Measurements from ENCODE around the gene LRRC8D.

LRRC8D gene

DNA sequence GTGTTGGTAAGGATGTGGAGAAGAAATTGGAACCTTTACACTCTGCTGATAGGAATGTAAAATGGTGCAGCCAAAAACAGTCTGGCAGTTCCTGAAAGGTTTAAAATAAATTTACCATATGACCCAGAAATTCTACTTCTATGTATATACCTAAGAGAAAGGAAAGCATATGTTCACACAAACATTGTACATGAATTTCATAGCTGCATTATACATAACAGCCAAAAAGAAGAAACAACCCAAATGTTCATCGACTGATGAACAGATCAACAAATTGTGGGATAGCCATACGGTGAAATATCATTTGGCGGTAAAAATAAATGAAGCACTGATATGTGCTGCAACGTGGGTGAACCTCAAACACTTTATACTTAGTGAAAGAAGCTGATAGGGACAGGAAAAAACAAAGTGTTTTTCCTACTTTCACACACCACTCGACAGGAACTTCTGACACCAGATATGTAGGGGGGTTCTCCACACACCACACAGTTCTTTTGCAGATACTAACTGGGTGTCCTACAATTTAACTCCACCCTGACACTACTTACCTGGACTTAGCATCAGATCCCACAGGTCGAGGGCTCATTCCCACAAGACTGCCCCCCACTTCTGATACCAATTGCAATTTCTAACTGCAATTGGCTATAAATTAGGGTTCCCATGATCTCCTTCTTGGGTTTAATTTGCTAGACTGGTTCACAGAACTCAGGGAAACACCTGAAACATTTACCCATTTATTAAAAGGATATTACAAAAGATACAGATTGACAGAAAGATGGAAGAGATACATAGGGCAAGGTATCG lies 138.2 kb downstream of the LRRC8D start:
- CTCF ChIA-PET: no interaction called here
- POLR2A ChIA-PET: no interaction called here
- TF ChIP-seq ARNT (IDR thresholded peaks at IDR 0.05) (no peak), BHLHE40 (IDR thresholded peaks at IDR 0.05; ENCODE audit: borderline replicate concordance) (no peak), L3MBTL2 (conservative IDR thresholded peaks at IDR 0.05) (no peak), HDGF (IDR thresholded peaks at IDR 0.05; ENCODE audit: borderline replicate concordance) (no peak), TARDBP (IDR thresholded peaks at IDR 0.05) (no peak)
- no peak for DNase-seq (ENCODE audit: extremely low spot score)

DNA sequence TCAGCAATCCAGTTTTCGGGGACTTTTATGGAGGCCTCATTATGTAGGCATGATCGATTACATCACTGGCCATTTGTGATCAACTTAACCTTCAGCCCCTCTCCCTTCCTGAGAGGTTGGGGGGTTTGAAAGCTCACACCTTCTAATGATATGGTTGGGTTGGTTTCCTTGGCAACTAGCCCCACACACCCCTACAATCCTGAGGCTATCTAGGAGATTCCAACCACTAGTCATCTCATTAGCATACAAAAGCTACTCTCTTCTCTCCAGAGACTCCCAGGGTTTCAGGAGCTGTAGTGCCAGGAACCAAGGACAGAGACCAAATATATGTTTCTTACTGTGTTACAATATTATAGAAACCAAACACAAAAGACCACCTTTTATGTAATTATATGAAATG lies 138.9 kb downstream of the LRRC8D start:
- TF ChIP-seq PKNOX1 (IDR thresholded peaks at IDR 0.05): no peak
- TF ChIP-seq SP1 (IDR thresholded peaks at IDR 0.05): no peak
- TF ChIP-seq SUZ12 (IDR thresholded peaks at IDR 0.05): no peak
- TF ChIP-seq FOXM1 (IDR thresholded peaks at IDR 0.05; ENCODE audit: borderline replicate concordance): no peak
- no peak for TF ChIP-seq ELF4 (IDR thresholded peaks at IDR 0.05)
- TF ChIP-seq TARDBP (IDR thresholded peaks at IDR 0.05): no peak
- no peak for TF ChIP-seq FOXK2 (IDR thresholded peaks at IDR 0.05)
- TF ChIP-seq ZNF384 (IDR thresholded peaks at IDR 0.05): no peak
- no peak for TF ChIP-seq L3MBTL2 (conservative IDR thresholded peaks at IDR 0.05)
- no peak for TF ChIP-seq BHLHE40 (IDR thresholded peaks at IDR 0.05; ENCODE audit: borderline replicate concordance)
- TF ChIP-seq CTBP1 (IDR thresholded peaks at IDR 0.05; ENCODE audit: borderline replicate concordance): no peak
- TF ChIP-seq ARNT (IDR thresholded peaks at IDR 0.05): no peak
- no peak for TF ChIP-seq LEF1 (IDR thresholded peaks at IDR 0.05; ENCODE audit: borderline replicate concordance)
- no peak for TF ChIP-seq FOXA1 (IDR thresholded peaks at IDR 0.05)
- TF ChIP-seq HDGF (IDR thresholded peaks at IDR 0.05; ENCODE audit: borderline replicate concordance): no peak
- no peak for TF ChIP-seq NFRKB (IDR thresholded peaks at IDR 0.05)
- DNase-seq (ENCODE audit: extremely low spot score): no peak
- CTCF ChIA-PET: no interaction called here
- POLR2A ChIA-PET: no interaction called here

GRCh38 chr1:89962024-89962741 lies 141.4 kb downstream of the LRRC8D start:
- TF ChIP-seq HDGF (IDR thresholded peaks at IDR 0.05; ENCODE audit: borderline replicate concordance): no peak
- no peak for TF ChIP-seq ZNF384 (IDR thresholded peaks at IDR 0.05)
- no peak for TF ChIP-seq PKNOX1 (IDR thresholded peaks at IDR 0.05)
- TF ChIP-seq BHLHE40 (IDR thresholded peaks at IDR 0.05; ENCODE audit: borderline replicate concordance): no peak
- no peak for TF ChIP-seq SP1 (IDR thresholded peaks at IDR 0.05)
- POLR2A ChIA-PET: no interaction called here
- CTCF ChIA-PET: interaction anchor here (0.8 kb wide), 1 partner anchor 150 kb away, joined by 3 read pairs; no protein-coding TSS in a partner anchor
- DNase-seq (ENCODE audit: extremely low spot score): no peak

- TF ChIP-seq ZNF384 (IDR thresholded peaks at IDR 0.05) (no peak), L3MBTL2 (conservative IDR thresholded peaks at IDR 0.05) (no peak), FOXK2 (IDR thresholded peaks at IDR 0.05) (no peak), ARNT (IDR thresholded peaks at IDR 0.05) (no peak), LEF1 (IDR thresholded peaks at IDR 0.05; ENCODE audit: borderline replicate concordance) (no peak), FOXM1 (IDR thresholded peaks at IDR 0.05; ENCODE audit: borderline replicate concordance) (no peak), SUZ12 (IDR thresholded peaks at IDR 0.05) (no peak), TARDBP (IDR thresholded peaks at IDR 0.05) (no peak), ELF4 (IDR thresholded peaks at IDR 0.05) (no peak), PKNOX1 (IDR thresholded peaks at IDR 0.05) (no peak), BHLHE40 (IDR thresholded peaks at IDR 0.05; ENCODE audit: borderline replicate concordance) (no peak), CTBP1 (IDR thresholded peaks at IDR 0.05; ENCODE audit: borderline replicate concordance) (no peak)
- DNase-seq (ENCODE audit: extremely low spot score): no peak
- POLR2A ChIA-PET: no interaction called here
- CTCF ChIA-PET: interaction anchor here (0.8 kb wide), 1 partner anchor 151 kb away, joined by 3 read pairs; no protein-coding TSS in a partner anchor
Observed at GRCh38 chr1:89962742-89963075, 141.9 kb downstream of the LRRC8D start.

- ChIA-PET CTCF (no interaction called here), POLR2A (no interaction called here)
- no peak for DNase-seq (ENCODE audit: extremely low spot score)
- no peak for TF ChIP-seq FOXA1 (IDR thresholded peaks at IDR 0.05)
- no peak for TF ChIP-seq FOXK2 (IDR thresholded peaks at IDR 0.05)
- TF ChIP-seq FOXM1 (IDR thresholded peaks at IDR 0.05; ENCODE audit: borderline replicate concordance): no peak
- TF ChIP-seq TARDBP (IDR thresholded peaks at IDR 0.05): no peak
- TF ChIP-seq ZNF384 (IDR thresholded peaks at IDR 0.05): no peak
Observed at GRCh38 chr1:89965193-89965768, 144.4 kb downstream of the LRRC8D start.

- no peak for DNase-seq (ENCODE audit: extremely low spot score)
- ChIA-PET POLR2A (no interaction called here), CTCF (no interaction called here)
- no peak for TF ChIP-seq SUZ12 (IDR thresholded peaks at IDR 0.05)
- TF ChIP-seq PKNOX1 (IDR thresholded peaks at IDR 0.05): no peak
- no peak for TF ChIP-seq LEF1 (IDR thresholded peaks at IDR 0.05; ENCODE audit: borderline replicate concordance)
- no peak for TF ChIP-seq FOXM1 (IDR thresholded peaks at IDR 0.05; ENCODE audit: borderline replicate concordance)
- no peak for TF ChIP-seq BHLHE40 (IDR thresholded peaks at IDR 0.05; ENCODE audit: borderline replicate concordance)
- no peak for TF ChIP-seq SP1 (IDR thresholded peaks at IDR 0.05)
- TF ChIP-seq FOXA1 (IDR thresholded peaks at IDR 0.05): no peak
- TF ChIP-seq ELF4 (IDR thresholded peaks at IDR 0.05): no peak
- TF ChIP-seq L3MBTL2 (conservative IDR thresholded peaks at IDR 0.05): no peak
- no peak for TF ChIP-seq TARDBP (IDR thresholded peaks at IDR 0.05)
- TF ChIP-seq ZNF384 (IDR thresholded peaks at IDR 0.05): no peak
- TF ChIP-seq NFRKB (IDR thresholded peaks at IDR 0.05): no peak
- TF ChIP-seq CTBP1 (IDR thresholded peaks at IDR 0.05; ENCODE audit: borderline replicate concordance): no peak
- no peak for TF ChIP-seq FOXK2 (IDR thresholded peaks at IDR 0.05)
- TF ChIP-seq HDGF (IDR thresholded peaks at IDR 0.05; ENCODE audit: borderline replicate concordance): no peak
- no peak for TF ChIP-seq ARNT (IDR thresholded peaks at IDR 0.05)
Observed at GRCh38 chr1:89966656-89967055, 145.8 kb downstream of the LRRC8D start.

Data from HEK293T (cell line).